H1 (cell line): ENCODE results near the gene IL17RA.

Source experiments
- EZH2 ChIP-seq: fragments of 200-600 bp; sonication (generic); IDR thresholded peaks from 2 replicates; pipeline ENCODE4 v1.7.1; 2012; ENCODE audit warnings: low read depth, mild to moderate bottlenecking, moderate library complexity, low read length, inconsistent platforms; ENCODE audit not compliant: severe bottlenecking
- POLR2A ChIP-seq, 2 experiments: IDR thresholded peaks; 1 replicate in 1 of 2; 2 replicates in 1 of 2; pipeline ENCODE4 v1.6.1; 2011; ENCODE audit warnings: low read depth in 2 of 2, low read length in 2 of 2, mild to moderate bottlenecking in 2 of 2; ENCODE audit errors: control extremely low read depth in 1 of 2
- RXRA ChIP-seq: IDR thresholded peaks from 2 replicates; pipeline ENCODE4 v1.6.1; 2011; ENCODE audit warnings: low read depth, mild to moderate bottlenecking, low read length, moderate library complexity; ENCODE audit not compliant: insufficient read depth
- YY1 ChIP-seq: IDR thresholded peaks from 2 replicates; pipeline ENCODE4 v1.6.1; 2011; ENCODE audit warnings: low read depth, mild to moderate bottlenecking, low read length
- TF ChIP-seq, protein P1 (sequence below): IDR thresholded peaks from 2 replicates; pipeline ENCODE4 v1.6.1; 2012; ENCODE audit warnings: inconsistent platforms

DNA sequence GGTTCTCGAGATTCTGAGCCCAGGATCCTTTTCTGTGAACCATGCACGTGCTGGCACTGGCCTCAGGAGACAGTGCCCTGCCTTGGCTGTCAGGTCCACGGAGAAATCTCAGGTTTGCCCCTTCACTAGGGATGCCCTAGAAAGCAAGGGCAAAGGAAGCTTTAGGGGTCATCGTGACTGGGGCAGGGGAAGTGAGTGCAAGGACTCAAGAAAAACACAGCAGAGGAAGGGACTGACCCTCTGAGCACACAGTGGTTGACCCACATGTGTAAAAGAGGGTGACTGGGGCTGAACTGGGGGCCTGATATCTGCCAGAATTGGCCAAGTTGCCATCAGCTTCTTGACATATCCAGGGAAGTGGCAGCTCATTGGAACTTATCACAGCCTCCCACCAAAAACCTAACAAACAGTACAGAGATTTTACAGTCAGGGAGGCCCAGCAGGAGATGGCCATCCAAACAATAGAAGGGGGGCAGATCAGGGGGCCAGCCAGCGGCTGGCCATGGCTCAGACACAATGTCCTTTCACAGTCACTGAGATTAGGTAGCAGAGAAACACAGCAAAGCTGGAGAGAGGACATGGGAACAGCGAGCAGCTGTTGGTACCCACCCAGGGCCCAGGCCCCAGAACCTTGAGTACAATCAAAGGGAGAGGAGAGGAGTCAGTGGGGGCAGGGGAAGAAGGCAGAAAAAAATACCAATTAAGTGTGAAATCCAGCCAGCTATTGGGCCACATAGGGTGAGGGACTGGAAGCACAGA, 32.0 kb downstream of the IL17RA start:
- TF ChIP-seq, protein P1, sequence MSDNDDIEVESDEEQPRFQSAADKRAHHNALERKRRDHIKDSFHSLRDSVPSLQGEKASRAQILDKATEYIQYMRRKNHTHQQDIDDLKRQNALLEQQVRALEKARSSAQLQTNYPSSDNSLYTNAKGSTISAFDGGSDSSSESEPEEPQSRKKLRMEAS: no peak
- TF ChIP-seq POLR2A (IDR thresholded peaks at IDR 0.05; ENCODE audit: control extremely low read depth in 1 of 2, low read depth in 2 of 2, low read length in 2 of 2) (no peak), YY1 (no peak), RXRA (no peak), EZH2 (no peak)
